A549 (cell line): Measurements from ENCODE around the gene ROR2. TPM values are rescaled to one million over a fixed set of nuclear protein-coding genes. Genes with fewer than 3 reads are reported as not detected.

Source experiments
- ATAC-seq, 2 experiments: fragments of 200-7000 bp in 1 of 2; fragments of >200 bp in 1 of 2; cut with Nextera tagmentation in 1 of 2; cut with Tn5 transposase in 1 of 2; 3 replicates each; pipeline versions ENCODE4 v1.8.0 to v1.9.1; 2018 to 2020; ENCODE audit warnings: mild to moderate bottlenecking in 1 of 2, moderate library complexity in 1 of 2
- CTCF ChIA-PET: fragments of 300-600 bp; sonication (Branson Sonifier 250); formaldehyde crosslinking; extraction: SDS; loops from one replicate; lab custom pipeline; 2021; ENCODE audit warnings: antibody characterized with exemption, inconsistent platforms; lab: Yijun Ruan, JAX
- POLR2A ChIA-PET: fragments of 350-600 bp; formaldehyde crosslinking; extraction: SDS; loops from one replicate; lab custom pipeline; 2021; ENCODE audit warnings: antibody characterized with exemption, inconsistent platforms; lab: Yijun Ruan, JAX
- DNase-seq, 2 experiments: peaks; one replicate each; pipeline versions ENCODE4 v3.0.0 to v3.0.0-alpha.2; 2011 to 2016; ENCODE audit warnings: low read depth in 1 of 2, low spot score in 1 of 2
- FAIRE-seq: peaks from 2 replicates; lab custom pipeline; 2011; peaks lifted over from hg19 to GRCh38; lab: Jason Lieb, UNC
- H3K27ac ChIP-seq, 2 experiments: fragments of >200 bp; sonication (Bioruptor Twin); formaldehyde crosslinking; 3 replicates each; pipeline ENCODE4 v1.5.1; 2016 to 2017
- H3K4me1 ChIP-seq: fragments of >200 bp; sonication (Bioruptor Twin); formaldehyde crosslinking; 3 replicates; pipeline ENCODE4 v1.6.1; 2016
- H3K4me2 ChIP-seq: fragments of >200 bp; sonication (Bioruptor Twin); formaldehyde crosslinking; 3 replicates; pipeline ENCODE4 v1.6.1; 2016
- H3K4me3 ChIP-seq: fragments of >200 bp; sonication (Bioruptor Twin); formaldehyde crosslinking; 3 replicates; pipeline ENCODE4 v1.5.1; 2016
- H3K9me3 ChIP-seq: fragments of >200 bp; sonication (Bioruptor Twin); formaldehyde crosslinking; 3 replicates; pipeline ENCODE4 v1.6.1; 2016
- BHLHE40 ChIP-seq: IDR thresholded peaks from 2 replicates; pipeline ENCODE4 v1.6.1; 2012; ENCODE audit warnings: low read depth, low read length, inconsistent platforms
- CBX8 ChIP-seq: fragments of 200-600 bp; sonication (generic); IDR thresholded peaks from 2 replicates; pipeline ENCODE4 v1.6.1; 2016
- CHD2 ChIP-seq: fragments of 150-350 bp; IDR thresholded peaks from 2 replicates; pipeline ENCODE4 v1.6.1; 2014; ENCODE audit warnings: low read length; ENCODE audit not compliant: partially characterized antibody
- HOXB5 ChIP-seq: fragments of 250-450 bp; sonication (Bioruptor Pico); IDR thresholded peaks from 2 replicates; pipeline ENCODE4 v1.5.0; 2020; ENCODE audit warnings: mild to moderate bottlenecking, moderate library complexity
- KDM5A ChIP-seq: fragments of 200-600 bp; sonication (generic); IDR thresholded peaks from 2 replicates; pipeline ENCODE4 v1.6.1; 2016; ENCODE audit warnings: antibody characterized with exemption, mild to moderate bottlenecking
- MYC ChIP-seq: IDR thresholded peaks from 2 replicates; pipeline ENCODE4 v1.6.1; 2012; ENCODE audit warnings: mild to moderate bottlenecking, inconsistent platforms, low read length, improper control_type of control experiment, borderline replicate concordance
- NPAS2 ChIP-seq: fragments of 250-450 bp; sonication (Bioruptor Pico); IDR thresholded peaks from 2 replicates; pipeline ENCODE4 v1.8.0; 2022; ENCODE audit warnings: mild to moderate bottlenecking, moderate library complexity, borderline replicate concordance
- NR3C1 ChIP-seq: fragments of >200 bp; sonication (Bioruptor Twin); formaldehyde crosslinking; IDR thresholded peaks from 3 replicates; pipeline ENCODE4 v1.6.1; 2017
- PHF8 ChIP-seq: fragments of 200-600 bp; sonication (generic); IDR thresholded peaks from 2 replicates; pipeline ENCODE4 v1.6.1; 2016; ENCODE audit warnings: low read depth, mild to moderate bottlenecking, antibody characterized with exemption, moderate library complexity, borderline replicate concordance
- RAD21 ChIP-seq, 2 experiments: fragments of >200 bp in 1 of 2; sonication (Bioruptor Twin) in 1 of 2; formaldehyde crosslinking in 1 of 2; IDR thresholded peaks in 1 of 2; conservative IDR thresholded peaks in 1 of 2; 2 replicates in 1 of 2; 3 replicates in 1 of 2; pipeline ENCODE4 v1.6.1; 2012 to 2018; ENCODE audit warnings: inconsistent platforms in 1 of 2
- RARB ChIP-seq: fragments of 250-450 bp; sonication (Bioruptor Pico); IDR thresholded peaks from 2 replicates; pipeline ENCODE4 v1.8.0; 2021; ENCODE audit warnings: mild to moderate bottlenecking, moderate library complexity
- RNF2 ChIP-seq: fragments of 200-600 bp; sonication (generic); IDR thresholded peaks from 2 replicates; pipeline ENCODE4 v1.6.1; 2016; ENCODE audit warnings: low read depth, mild to moderate bottlenecking, antibody characterized with exemption, moderate library complexity, borderline replicate concordance
- TFCP2L1 ChIP-seq: fragments of 250-450 bp; sonication (Bioruptor Pico); IDR thresholded peaks from 2 replicates; pipeline ENCODE4 v1.5.0; 2021; ENCODE audit warnings: mild to moderate bottlenecking
- ZNF302 ChIP-seq: fragments of 250-450 bp; sonication (Bioruptor Pico); IDR thresholded peaks from 2 replicates; pipeline ENCODE4 v1.9.0; 2021; ENCODE audit warnings: inconsistent platforms, mild to moderate bottlenecking, moderate library complexity
- WGBS: methylation state at CpG from one replicate; pipeline ENCODE4 v1.1.6; 2017; ENCODE audit errors: missing lambda C conversion rate; 5-methylcytosine and 5-hydroxymethylcytosine counted together
- polyA plus RNA-seq, 4 experiments: library from polyadenylated mRNA; depleted of rRNA in 3 of 4; stranded (reverse); fragments of >200 nt; fragmentation: RNase III in 1 of 4; extraction: RNeasy Plus Mini Kit Qiagen cat#74134 plus additional on column Dnase treatment in 1 of 4; gene quantifications; 2 replicates in 3 of 4; 3 replicates in 1 of 4; pipeline ENCODE4 v1.2.3, GENCODE V29; 2011 to 2017
- TF ChIP-seq, protein P1 (sequence below): fragments of >200 bp; sonication (Bioruptor Twin); formaldehyde crosslinking; IDR thresholded peaks from 3 replicates; pipeline ENCODE4 v1.5.1; 2016
- TF ChIP-seq, protein P2 (sequence below): IDR thresholded peaks from 2 replicates; pipeline ENCODE4 v1.6.1; 2012
- TF ChIP-seq, protein P3 (sequence below): IDR thresholded peaks from 2 replicates; pipeline ENCODE4 v1.6.1; 2012; ENCODE audit warnings: low read depth, borderline replicate concordance
- TF ChIP-seq, protein P4 (sequence below): fragments of 200-600 bp; sonication (generic); IDR thresholded peaks from 2 replicates; pipeline ENCODE4 v1.6.1; 2016; ENCODE audit warnings: antibody characterized with exemption, mild to moderate bottlenecking, moderate library complexity

ROR2 gene
- polyA plus RNA-seq, 2 of the 4 experiments (the other 2 are of a cell fraction) = 0.12 to 0.53 TPM

GRCh38 chr9:91781116-91781515 is 168.9 kb downstream of the ROR2 start:
- ATAC-seq (no peak), FAIRE-seq (no peak), DNase-seq (no peak)
- TF ChIP-seq, protein P1, sequence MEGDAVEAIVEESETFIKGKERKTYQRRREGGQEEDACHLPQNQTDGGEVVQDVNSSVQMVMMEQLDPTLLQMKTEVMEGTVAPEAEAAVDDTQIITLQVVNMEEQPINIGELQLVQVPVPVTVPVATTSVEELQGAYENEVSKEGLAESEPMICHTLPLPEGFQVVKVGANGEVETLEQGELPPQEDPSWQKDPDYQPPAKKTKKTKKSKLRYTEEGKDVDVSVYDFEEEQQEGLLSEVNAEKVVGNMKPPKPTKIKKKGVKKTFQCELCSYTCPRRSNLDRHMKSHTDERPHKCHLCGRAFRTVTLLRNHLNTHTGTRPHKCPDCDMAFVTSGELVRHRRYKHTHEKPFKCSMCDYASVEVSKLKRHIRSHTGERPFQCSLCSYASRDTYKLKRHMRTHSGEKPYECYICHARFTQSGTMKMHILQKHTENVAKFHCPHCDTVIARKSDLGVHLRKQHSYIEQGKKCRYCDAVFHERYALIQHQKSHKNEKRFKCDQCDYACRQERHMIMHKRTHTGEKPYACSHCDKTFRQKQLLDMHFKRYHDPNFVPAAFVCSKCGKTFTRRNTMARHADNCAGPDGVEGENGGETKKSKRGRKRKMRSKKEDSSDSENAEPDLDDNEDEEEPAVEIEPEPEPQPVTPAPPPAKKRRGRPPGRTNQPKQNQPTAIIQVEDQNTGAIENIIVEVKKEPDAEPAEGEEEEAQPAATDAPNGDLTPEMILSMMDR = no peak
- TF ChIP-seq CHD2 (no peak), TFCP2L1 (CRISPR knock-in tag) (no peak), MYC (no peak), KDM5A (no peak), NR3C1 (no peak), CBX8 (no peak), HOXB5 (CRISPR knock-in tag) (no peak)
- TF ChIP-seq, protein P2, sequence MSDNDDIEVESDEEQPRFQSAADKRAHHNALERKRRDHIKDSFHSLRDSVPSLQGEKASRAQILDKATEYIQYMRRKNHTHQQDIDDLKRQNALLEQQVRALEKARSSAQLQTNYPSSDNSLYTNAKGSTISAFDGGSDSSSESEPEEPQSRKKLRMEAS = no peak
- TF ChIP-seq, protein P3, sequence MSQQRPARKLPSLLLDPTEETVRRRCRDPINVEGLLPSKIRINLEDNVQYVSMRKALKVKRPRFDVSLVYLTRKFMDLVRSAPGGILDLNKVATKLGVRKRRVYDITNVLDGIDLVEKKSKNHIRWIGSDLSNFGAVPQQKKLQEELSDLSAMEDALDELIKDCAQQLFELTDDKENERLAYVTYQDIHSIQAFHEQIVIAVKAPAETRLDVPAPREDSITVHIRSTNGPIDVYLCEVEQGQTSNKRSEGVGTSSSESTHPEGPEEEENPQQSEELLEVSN = no peak
- CTCF ChIA-PET = interaction anchor here (1.6 kb wide), 1 partner anchor 10 kb away, joined by 5 read pairs; no protein-coding TSS in a partner anchor
- no peak overlapping the region for H3K27ac ChIP-seq
- no peaks in the 10 kb centered on the region for H3K9me3 ChIP-seq
- no peaks in the 10 kb centered on the region for H3K4me1 ChIP-seq
- WGBS = 58% methylated on average over 10 of the region's 10 CpGs
- H3K4me2 ChIP-seq = no peak overlapping the region
- H3K4me3 ChIP-seq = no peak overlapping the region
- POLR2A ChIA-PET = no interaction called here

DNA sequence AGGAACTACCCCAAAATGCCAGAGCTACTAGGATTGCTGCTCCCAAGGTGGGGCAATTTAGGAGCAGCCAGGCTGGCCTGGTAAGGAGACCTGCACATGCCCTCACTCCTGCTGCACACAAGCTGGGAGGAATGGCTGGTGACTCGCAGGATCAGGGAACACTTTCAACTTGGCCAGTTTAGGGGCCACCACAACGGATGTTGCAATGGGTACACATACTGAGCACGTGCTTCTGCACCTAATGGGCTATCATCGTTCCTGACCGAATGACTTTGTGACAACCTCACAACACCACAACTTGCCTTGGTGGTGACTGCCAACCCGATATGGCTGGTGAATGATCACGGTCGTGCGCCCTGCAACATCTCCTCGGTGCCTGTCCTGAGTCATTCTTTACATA is 172.0 kb downstream of the ROR2 start:
- no peak overlapping the region for H3K4me3 ChIP-seq
- FAIRE-seq = no peak
- ChIA-PET CTCF (interaction anchor here (0.6 to 1.0 kb wide), 4 partner anchors 20 to 882 kb away, joined by 3 to 7 read pairs (median 3); partner anchors contain the start of gene ROR2), POLR2A (no interaction called here)
- DNase-seq = no peak
- 65% methylated on average over 10 of the region's 10 CpGs for WGBS
- ATAC-seq = no peak
- TF ChIP-seq RAD21 (conservative IDR thresholded peaks at IDR 0.05 in 1 of 2, IDR thresholded peaks at IDR 0.05 in 1 of 2) (no peak), NPAS2 (CRISPR knock-in tag) (no peak), RARB (CRISPR knock-in tag) (no peak), PHF8 (no peak), BHLHE40 (no peak), RNF2 (no peak), ZNF302 (CRISPR knock-in tag) (no peak)
- TF ChIP-seq, protein P4, sequence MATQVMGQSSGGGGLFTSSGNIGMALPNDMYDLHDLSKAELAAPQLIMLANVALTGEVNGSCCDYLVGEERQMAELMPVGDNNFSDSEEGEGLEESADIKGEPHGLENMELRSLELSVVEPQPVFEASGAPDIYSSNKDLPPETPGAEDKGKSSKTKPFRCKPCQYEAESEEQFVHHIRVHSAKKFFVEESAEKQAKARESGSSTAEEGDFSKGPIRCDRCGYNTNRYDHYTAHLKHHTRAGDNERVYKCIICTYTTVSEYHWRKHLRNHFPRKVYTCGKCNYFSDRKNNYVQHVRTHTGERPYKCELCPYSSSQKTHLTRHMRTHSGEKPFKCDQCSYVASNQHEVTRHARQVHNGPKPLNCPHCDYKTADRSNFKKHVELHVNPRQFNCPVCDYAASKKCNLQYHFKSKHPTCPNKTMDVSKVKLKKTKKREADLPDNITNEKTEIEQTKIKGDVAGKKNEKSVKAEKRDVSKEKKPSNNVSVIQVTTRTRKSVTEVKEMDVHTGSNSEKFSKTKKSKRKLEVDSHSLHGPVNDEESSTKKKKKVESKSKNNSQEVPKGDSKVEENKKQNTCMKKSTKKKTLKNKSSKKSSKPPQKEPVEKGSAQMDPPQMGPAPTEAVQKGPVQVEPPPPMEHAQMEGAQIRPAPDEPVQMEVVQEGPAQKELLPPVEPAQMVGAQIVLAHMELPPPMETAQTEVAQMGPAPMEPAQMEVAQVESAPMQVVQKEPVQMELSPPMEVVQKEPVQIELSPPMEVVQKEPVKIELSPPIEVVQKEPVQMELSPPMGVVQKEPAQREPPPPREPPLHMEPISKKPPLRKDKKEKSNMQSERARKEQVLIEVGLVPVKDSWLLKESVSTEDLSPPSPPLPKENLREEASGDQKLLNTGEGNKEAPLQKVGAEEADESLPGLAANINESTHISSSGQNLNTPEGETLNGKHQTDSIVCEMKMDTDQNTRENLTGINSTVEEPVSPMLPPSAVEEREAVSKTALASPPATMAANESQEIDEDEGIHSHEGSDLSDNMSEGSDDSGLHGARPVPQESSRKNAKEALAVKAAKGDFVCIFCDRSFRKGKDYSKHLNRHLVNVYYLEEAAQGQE = no peak
- no peaks in the 10 kb centered on the region for H3K9me3 ChIP-seq
- no peak overlapping the region for H3K27ac ChIP-seq
- H3K4me2 ChIP-seq = no peak overlapping the region
- no peaks in the 10 kb centered on the region for H3K4me1 ChIP-seq
